Type B pancreatic cell (in vitro differentiated cells): ENCODE results near the gene SPATS2. TPM values are rescaled to one million over a fixed set of nuclear protein-coding genes. Genes with fewer than 3 reads are reported as not detected.

Experiments
- DNase-seq: peaks from one replicate; pipeline ENCODE4 v3.0.0; 2021; ENCODE audit warnings: mixed read lengths; ENCODE audit not compliant: unreplicated experiment; ENCODE audit errors: extremely low spot score
- H3K27ac Mint-ChIP-seq: 2 replicates; pipeline ENCODE4 v1.8.0; 2021; ENCODE audit warnings: mild to moderate bottlenecking, mixed read lengths
- H3K27me3 Mint-ChIP-seq: 2 replicates; pipeline ENCODE4 v1.8.0; 2021; ENCODE audit warnings: mixed read lengths
- H3K36me3 Mint-ChIP-seq: 2 replicates; pipeline ENCODE4 v1.8.0; 2021; ENCODE audit warnings: mixed read lengths
- H3K4me1 Mint-ChIP-seq: one replicate; pipeline ENCODE4 v1.8.0; 2021; ENCODE audit warnings: mixed read lengths; ENCODE audit not compliant: unreplicated experiment
- H3K4me3 Mint-ChIP-seq: 2 replicates; pipeline ENCODE4 v1.8.0; 2021; ENCODE audit warnings: mild to moderate bottlenecking, mixed read lengths
- H3K9me3 Mint-ChIP-seq: 2 replicates; pipeline ENCODE4 v1.8.0; 2021; ENCODE audit warnings: mixed read lengths
- total RNA-seq: library from RNA; stranded (reverse); gene quantifications from 2 replicates; pipeline ENCODE4 v1.2.1, GENCODE V29; 2021; ENCODE audit warnings: low replicate concordance
- TF ChIP-seq, protein P1 (sequence below): fragments of 200-600 bp; sonication (generic); conservative IDR thresholded peaks from 2 replicates; pipeline ENCODE4 v1.5.0; 2021; ENCODE audit warnings: antibody characterized with exemption, mild to moderate bottlenecking

SPATS2 gene
- total RNA-seq, 1 donor from 2014 or later: 40.3 TPM

DNA sequence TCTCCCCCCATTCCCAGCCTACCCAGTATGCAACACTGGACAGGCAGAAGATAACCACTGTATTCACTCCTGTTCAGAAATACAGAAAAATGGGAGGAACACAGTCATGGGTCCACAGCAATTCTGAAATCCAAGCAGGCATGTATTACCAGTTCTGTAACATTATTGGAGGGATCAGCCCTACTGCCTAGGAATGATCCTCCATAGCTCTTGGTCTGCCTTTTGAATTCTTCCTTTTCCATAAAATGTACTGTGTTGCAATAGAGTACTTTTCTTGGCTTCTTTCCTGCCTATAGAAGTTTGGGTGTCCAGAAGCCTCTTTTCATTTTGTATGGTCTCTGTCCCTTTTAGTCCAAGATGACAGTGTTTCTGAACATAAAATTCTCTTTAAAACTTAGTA is 46.5 kb downstream of the SPATS2 start:
- Mint-ChIP-seq H3K27ac (peak overlapping the region; percentile 95), H3K36me3 (peaks cover 17% of the 10 kb centered on the region), H3K4me1 (peaks cover 16% of the 10 kb centered on the region), H3K27me3 (no peaks in the 10 kb centered on the region), H3K4me3 (peak overlapping the region; percentile 52), H3K9me3 (peaks cover 6% of the 10 kb centered on the region)
- TF ChIP-seq, protein P1, sequence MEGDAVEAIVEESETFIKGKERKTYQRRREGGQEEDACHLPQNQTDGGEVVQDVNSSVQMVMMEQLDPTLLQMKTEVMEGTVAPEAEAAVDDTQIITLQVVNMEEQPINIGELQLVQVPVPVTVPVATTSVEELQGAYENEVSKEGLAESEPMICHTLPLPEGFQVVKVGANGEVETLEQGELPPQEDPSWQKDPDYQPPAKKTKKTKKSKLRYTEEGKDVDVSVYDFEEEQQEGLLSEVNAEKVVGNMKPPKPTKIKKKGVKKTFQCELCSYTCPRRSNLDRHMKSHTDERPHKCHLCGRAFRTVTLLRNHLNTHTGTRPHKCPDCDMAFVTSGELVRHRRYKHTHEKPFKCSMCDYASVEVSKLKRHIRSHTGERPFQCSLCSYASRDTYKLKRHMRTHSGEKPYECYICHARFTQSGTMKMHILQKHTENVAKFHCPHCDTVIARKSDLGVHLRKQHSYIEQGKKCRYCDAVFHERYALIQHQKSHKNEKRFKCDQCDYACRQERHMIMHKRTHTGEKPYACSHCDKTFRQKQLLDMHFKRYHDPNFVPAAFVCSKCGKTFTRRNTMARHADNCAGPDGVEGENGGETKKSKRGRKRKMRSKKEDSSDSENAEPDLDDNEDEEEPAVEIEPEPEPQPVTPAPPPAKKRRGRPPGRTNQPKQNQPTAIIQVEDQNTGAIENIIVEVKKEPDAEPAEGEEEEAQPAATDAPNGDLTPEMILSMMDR: no peak
- DNase-seq: no peak

DNA sequence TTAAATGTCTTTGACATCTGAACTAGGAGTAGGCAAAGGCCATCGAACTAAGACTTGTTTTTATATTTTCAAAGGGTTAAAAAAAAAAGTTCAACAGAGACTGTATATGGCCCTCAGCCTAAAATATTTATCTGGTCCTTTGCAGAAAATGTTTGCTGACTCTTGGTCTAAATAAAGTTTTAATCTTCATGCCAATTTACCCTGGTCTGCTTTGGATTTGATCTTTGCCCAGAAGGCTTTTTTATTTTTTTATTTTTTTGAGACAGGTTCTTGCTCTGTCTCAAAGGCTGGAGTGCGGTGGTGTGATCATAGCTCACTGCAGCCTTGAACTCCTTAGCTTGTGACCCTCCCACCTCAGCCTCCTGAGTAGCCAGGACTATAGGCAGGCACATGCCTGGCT is 47.1 kb downstream of the SPATS2 start:
- Mint-ChIP-seq H3K4me3 (no peak overlapping the region), H3K27me3 (no peaks in the 10 kb centered on the region), H3K9me3 (peaks cover 6% of the 10 kb centered on the region), H3K4me1 (peaks cover 16% of the 10 kb centered on the region), H3K36me3 (peaks cover 14% of the 10 kb centered on the region), H3K27ac (peak overlapping the region; percentile 95)
- DNase-seq: no peak
- TF ChIP-seq, protein P1: no peak

DNA sequence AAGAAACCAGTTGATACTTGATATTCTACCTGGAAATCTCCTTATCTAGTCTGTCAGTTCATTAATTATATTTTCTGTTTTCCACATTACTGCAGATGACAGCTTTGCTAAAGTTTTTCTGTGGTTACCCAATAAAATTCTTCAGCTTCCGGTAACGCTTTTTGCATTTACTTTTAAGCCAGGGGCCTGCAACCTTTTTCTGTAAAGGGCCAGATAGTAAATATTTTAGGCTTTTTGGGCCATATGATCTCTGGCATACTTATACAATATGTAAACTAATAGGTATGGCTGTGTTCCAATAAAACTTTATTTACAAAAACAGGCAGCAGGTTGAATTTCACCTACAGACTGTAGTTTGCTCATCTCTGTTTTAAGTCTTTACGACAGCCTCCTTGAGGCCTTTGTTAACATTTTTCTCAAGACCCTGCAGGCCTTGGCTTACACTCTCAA is 48.3 kb downstream of the SPATS2 start:
- Mint-ChIP-seq H3K4me1 (peaks cover 13% of the 10 kb centered on the region), H3K9me3 (peaks cover 6% of the 10 kb centered on the region), H3K4me3 (no peak overlapping the region), H3K36me3 (peaks cover 7% of the 10 kb centered on the region), H3K27me3 (no peaks in the 10 kb centered on the region), H3K27ac (peak overlapping the region; percentile 31)
- no peak for DNase-seq
- TF ChIP-seq, protein P1: no peak

DNA sequence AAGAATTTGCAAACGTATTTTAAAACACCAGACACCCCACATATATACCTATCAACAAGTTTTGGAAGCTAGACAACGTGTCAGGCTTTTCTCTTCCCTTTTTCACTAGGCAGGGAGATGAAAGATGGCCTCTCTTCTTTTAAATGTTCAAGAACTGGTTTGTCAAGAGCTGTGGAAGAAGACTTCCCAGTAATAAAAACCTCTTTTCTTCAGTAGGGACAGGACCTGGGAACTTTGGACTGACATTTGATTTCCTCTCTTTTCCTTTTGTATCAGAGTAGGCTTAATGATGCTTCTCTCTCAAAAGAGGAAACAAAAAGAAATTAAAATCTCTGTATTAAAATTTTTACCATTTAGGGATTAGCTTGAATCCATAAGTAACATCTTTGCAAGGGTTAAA is 49.6 kb downstream of the SPATS2 start:
- no peaks in the 10 kb centered on the region for H3K36me3 Mint-ChIP-seq
- no peak overlapping the region for H3K4me3 Mint-ChIP-seq
- TF ChIP-seq, protein P1: no peak
- H3K4me1 Mint-ChIP-seq: peaks cover 12% of the 10 kb centered on the region
- no peak for DNase-seq
- peaks cover 6% of the 10 kb centered on the region for H3K9me3 Mint-ChIP-seq
- no peaks in the 10 kb centered on the region for H3K27me3 Mint-ChIP-seq
- H3K27ac Mint-ChIP-seq: peak overlapping the region; percentile 0

DNA sequence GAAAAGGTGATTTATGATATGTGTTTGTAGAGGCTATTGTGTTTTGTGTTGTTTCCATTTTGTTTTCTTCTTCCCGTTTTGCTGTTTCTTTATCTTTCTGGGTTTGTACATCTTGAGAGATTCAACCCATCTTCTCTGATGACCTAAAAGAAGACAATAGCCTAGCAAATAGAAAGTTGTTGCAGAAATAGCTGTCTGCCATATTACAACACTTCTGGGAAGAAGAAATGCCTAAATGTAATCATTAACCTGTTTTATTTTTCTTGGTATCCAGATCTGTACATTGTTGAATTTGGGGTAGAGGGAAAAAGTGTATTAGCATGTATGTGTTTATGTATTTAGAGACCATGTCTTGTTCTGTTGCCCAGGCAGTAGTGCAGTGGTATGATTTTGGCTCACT is 50.3 kb downstream of the SPATS2 start:
- peaks cover 6% of the 10 kb centered on the region for H3K9me3 Mint-ChIP-seq
- TF ChIP-seq, protein P1: no peak
- no peaks in the 10 kb centered on the region for H3K27me3 Mint-ChIP-seq
- H3K36me3 Mint-ChIP-seq: no peaks in the 10 kb centered on the region
- peak overlapping the region; percentile 0 for H3K27ac Mint-ChIP-seq
- peaks cover 12% of the 10 kb centered on the region for H3K4me1 Mint-ChIP-seq
- H3K4me3 Mint-ChIP-seq: no peak overlapping the region
- DNase-seq: no peak

DNA sequence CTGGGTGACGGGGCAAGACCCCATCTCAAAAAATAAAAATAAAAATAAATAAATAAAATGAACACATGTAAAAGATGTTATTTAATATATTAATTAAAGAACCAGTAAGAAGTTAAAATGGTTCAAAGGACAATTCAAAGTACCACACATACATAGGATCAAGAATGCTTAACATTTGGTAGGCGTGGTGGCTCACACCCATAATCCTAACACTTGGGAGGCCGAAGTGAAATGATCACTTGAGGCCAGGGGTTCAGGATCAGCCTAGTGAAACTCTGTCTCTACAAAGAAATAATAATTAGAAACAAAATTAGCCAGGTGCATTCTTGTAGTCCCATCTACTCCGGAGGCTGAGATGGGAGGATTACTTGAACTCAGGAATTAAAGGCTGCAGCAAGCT is 53.3 kb downstream of the SPATS2 start:
- DNase-seq: no peak
- TF ChIP-seq, protein P1: no peak
- no peaks in the 10 kb centered on the region for H3K9me3 Mint-ChIP-seq
- H3K27ac Mint-ChIP-seq: no peak overlapping the region
- H3K4me3 Mint-ChIP-seq: no peak overlapping the region
- peaks cover 12% of the 10 kb centered on the region for H3K36me3 Mint-ChIP-seq
- H3K27me3 Mint-ChIP-seq: no peaks in the 10 kb centered on the region
- peaks cover 12% of the 10 kb centered on the region for H3K4me1 Mint-ChIP-seq
